Small intestine (tissue), 7 donors: ENCODE results near the gene C19orf33. TPM values are rescaled to one million over a fixed set of nuclear protein-coding genes. Genes with fewer than 3 reads are reported as not detected.

Experiments used
- DNase-seq, 2 donors: peaks; one replicate each; pipeline versions ENCODE4 v3.0.0 to v3.0.0-alpha.2; 2013
- FAIRE-seq: peaks from 2 replicates; lab custom pipeline; 2012; peaks lifted over from hg19 to GRCh38; lab: Jason Lieb, UNC
- H3K27ac ChIP-seq, 3 donors: one replicate each; pipeline ENCODE4 v1.5.1; 2013; ENCODE audit warnings: low read length in 2 of 3, mild to moderate bottlenecking in 2 of 3, control low read depth in 1 of 3, inconsistent platforms in 1 of 3, low read depth in 1 of 3, moderate library complexity in 1 of 3
- H3K27me3 ChIP-seq, 3 donors: one replicate each; pipeline ENCODE4 v1.6.1; 2013; ENCODE audit warnings: low read length in 3 of 3, inconsistent platforms in 1 of 3; ENCODE audit not compliant: control insufficient read depth in 3 of 3, insufficient read depth in 3 of 3
- H3K36me3 ChIP-seq, 3 donors: one replicate each; pipeline ENCODE4 v1.6.1; 2013; ENCODE audit warnings: low read length in 3 of 3, inconsistent platforms in 1 of 3, low read depth in 1 of 3, mild to moderate bottlenecking in 1 of 3, moderate library complexity in 1 of 3; ENCODE audit not compliant: control insufficient read depth in 3 of 3, insufficient read depth in 2 of 3
- H3K4me1 ChIP-seq, 3 donors: one replicate each; pipeline ENCODE4 v1.6.1; 2013; ENCODE audit warnings: low read length in 2 of 3, inconsistent platforms in 1 of 3, low read depth in 1 of 3, mild to moderate bottlenecking in 1 of 3, moderate library complexity in 1 of 3; ENCODE audit not compliant: control insufficient read depth in 3 of 3, insufficient read depth in 2 of 3
- H3K4me3 ChIP-seq, 3 donors: one replicate each; pipeline ENCODE4 v1.5.1; 2013; ENCODE audit warnings: low read length in 3 of 3, control low read depth in 1 of 3, inconsistent platforms in 1 of 3, low read depth in 1 of 3, mild to moderate bottlenecking in 1 of 3, moderate library complexity in 1 of 3
- H3K9me3 ChIP-seq, 2 donors: one replicate each; pipeline ENCODE4 v1.6.1; 2013; ENCODE audit warnings: low read depth in 1 of 2, low read length in 1 of 2; ENCODE audit not compliant: control insufficient read depth in 2 of 2, insufficient read depth in 1 of 2
- WGBS, 3 donors: extraction: QIAGEN DNeasy Blood & Tissue Kit; methylation state at CpG; one replicate each; pipeline ENCODE4 v1.1.7; 2013; 5-methylcytosine and 5-hydroxymethylcytosine counted together
- polyA plus RNA-seq, 4 donors: library from polyadenylated mRNA; stranded (reverse) in 3 of 4; unstranded in 1 of 4; fragments of 200-250 nt in 3 of 4; fragments of 120-200 nt in 1 of 4; gene quantifications; one replicate each; pipeline versions ENCODE4 v1.2.1 to v1.2.3, GENCODE V29; 2013
- donor health status: healthy with polysubstance abuse.
- donor health status: control.
- donor health status: control.
- donor health status: Bipolar disorder and iron deficiency.
- donor health status: healthy.

C19orf33 gene
- polyA plus RNA-seq, 4 donors, result 410 to 2,753 (median 1,138) TPM

- H3K36me3 ChIP-seq, result peaks cover 0 to 7% (median 0%) of the 10 kb centered on the region in 3 donors
- peak within 1 kb of the TSS; percentile 56 to 87 (median 68) for H3K4me3 ChIP-seq
- H3K27ac ChIP-seq, result peak within 1 kb of the TSS; percentile 90 to 100 (median 94)
- DNase-seq (no peak), FAIRE-seq (no peak)
- WGBS, 3 donors, result 1 to 6% (median 1%) methylated on average over 69 to 78 of the region's 78 CpGs
- H3K9me3 ChIP-seq, result no peaks in the 10 kb centered on the region
- H3K27me3 ChIP-seq, result no peaks in the 10 kb centered on the region
- H3K4me1 ChIP-seq, result peaks cover 0 to 48% (median 3%) of the 10 kb centered on the region in 3 donors
These were observed 39.4 kb upstream of the C19orf33 start, which contains the start of gene SPINT2 for GRCh38 chr19:38264486-38265212. SPINT2 (plus strand) TSS chr19:38264573; CDS start chr19:38264893, 320 bp downstream.

- no peak for FAIRE-seq
- no peaks in the 10 kb centered on the region for H3K27me3 ChIP-seq
- H3K36me3 ChIP-seq, result peaks cover 0 to 8% (median 0%) of the 10 kb centered on the region in 3 donors
- WGBS, 3 donors, result 6 to 39% (median 17%) methylated on average over 14 of the region's 14 CpGs
- H3K9me3 ChIP-seq, result no peaks in the 10 kb centered on the region
- H3K4me1 ChIP-seq, result peaks cover 0 to 54% (median 3%) of the 10 kb centered on the region in 3 donors
- peak overlapping the region; percentile 56 to 87 (median 68) for H3K4me3 ChIP-seq
- DNase-seq, result peak; percentile 69 to 78
- peak overlapping the region; percentile 89 to 100 (median 94) for H3K27ac ChIP-seq
These were observed 38.7 kb upstream of the C19orf33 start for GRCh38 chr19:38265213-38265861.

- H3K27me3 ChIP-seq, result no peaks in the 10 kb centered on the region
- H3K27ac ChIP-seq, result peak overlapping the region; percentile 89 to 100 (median 94)
- no peaks in the 10 kb centered on the region for H3K9me3 ChIP-seq
- peak in 1 of 2 donors; percentile 50 for DNase-seq
- H3K4me3 ChIP-seq, result peak overlapping the region; percentile 56 to 87 (median 68)
- no peak for FAIRE-seq
- H3K36me3 ChIP-seq, result peaks cover 0 to 13% (median 0%) of the 10 kb centered on the region in 3 donors
- peaks cover 0 to 58% (median 3%) of the 10 kb centered on the region in 3 donors for H3K4me1 ChIP-seq
- 10 to 65% (median 33%) methylated on average over 12 of the region's 12 CpGs for WGBS, 3 donors
These were observed 38.1 kb upstream of the C19orf33 start for GRCh38 chr19:38265921-38266429.

GRCh38 chr19:38266981-38267597, 37.0 kb upstream of the C19orf33 start:
- Histone ChIP-seq H3K4me1 (peaks cover 2 to 62% (median 3%) of the 10 kb centered on the region in 3 donors), H3K4me3 (peak overlapping the region in 2 of 3 donors; percentile 56 to 87), H3K36me3 (peaks cover 0 to 13% (median 0%) of the 10 kb centered on the region in 3 donors), H3K9me3 (no peaks in the 10 kb centered on the region), H3K27ac (peak overlapping the region; percentile 89 to 100 (median 94)), H3K27me3 (no peaks in the 10 kb centered on the region)
- WGBS, 3 donors, result 17 to 58% (median 41%) methylated on average over 12 of the region's 12 CpGs
- DNase-seq (peak; percentile 75 to 86), FAIRE-seq (no peak)

- Histone ChIP-seq H3K27me3 (no peaks in the 10 kb centered on the region), H3K4me3 (peak overlapping the region in 2 of 3 donors; percentile 56 to 87), H3K4me1 (peaks cover 2 to 62% (median 3%) of the 10 kb centered on the region in 3 donors), H3K9me3 (no peaks in the 10 kb centered on the region), H3K27ac (peak overlapping the region; percentile 89 to 100 (median 94)), H3K36me3 (peaks cover 0 to 13% (median 0%) of the 10 kb centered on the region in 3 donors)
- 16 to 56% (median 29%) methylated on average over 12 of the region's 12 CpGs for WGBS, 3 donors
- FAIRE-seq, result no peak
- peak; percentile 40 to 48 for DNase-seq
These were observed 36.1 kb upstream of the C19orf33 start for GRCh38 chr19:38267761-38268483.

- no peak for FAIRE-seq
- peaks cover 2 to 61% (median 3%) of the 10 kb centered on the region in 3 donors for H3K4me1 ChIP-seq
These were observed 35.5 kb upstream of the C19orf33 start for GRCh38 chr19:38268539-38268938.

GRCh38 chr19:38270587-38271167, 33.4 kb upstream of the C19orf33 start:
- Histone ChIP-seq H3K36me3 (peaks cover 0 to 22% (median 0%) of the 10 kb centered on the region in 3 donors), H3K9me3 (no peaks in the 10 kb centered on the region), H3K4me1 (peaks cover 0 to 69% (median 4%) of the 10 kb centered on the region in 3 donors), H3K27ac (peak overlapping the region in 1 of 3 donors; percentile 12), H3K4me3 (no peak overlapping the region), H3K27me3 (no peaks in the 10 kb centered on the region)
- WGBS, 3 donors, result 63 to 82% (median 82%) methylated on average over 5 of the region's 5 CpGs
- no peak for FAIRE-seq
- DNase-seq, result no peak

More at GRCh38 chr19:38268539-38268938, 35.5 kb upstream of the C19orf33 start:
- WGBS, 3 donors, result 30 to 77% (median 41%) methylated on average over 8 of the region's 8 CpGs
- DNase-seq, result peak; percentile 27 to 68
- H3K27ac ChIP-seq, result peak overlapping the region; percentile 89 to 100 (median 94)
- no peaks in the 10 kb centered on the region for H3K9me3 ChIP-seq
- H3K27me3 ChIP-seq, result no peaks in the 10 kb centered on the region
- H3K4me3 ChIP-seq, result peak overlapping the region in 1 of 3 donors; percentile 87
- H3K36me3 ChIP-seq, result peaks cover 0 to 13% (median 0%) of the 10 kb centered on the region in 3 donors
